ENCODE data around the gene IP6K2.

GRCh38 chr3:48747015-48747615, 30.1 kb upstream of the IP6K2 start:
- TF ChIP-seq CTCF (IDR thresholded peaks at IDR 0.05) (no peak), POLR2A (IDR thresholded peaks at IDR 0.05) (no peak)
